ENCODE data around the gene TBC1D2B.
A peak's percentile ranks its signal among the peaks of the same experiment; 100 is the strongest.

The TBC1D2B gene

GRCh38 chr15:78067328-78068228, 9.9 kb downstream of the TBC1D2B start:
- in situ Hi-C loops (cut with HindIII; ENCODE audit: low sequenced_read_pairs): no loop called here
- TF ChIP-seq, protein P1, sequence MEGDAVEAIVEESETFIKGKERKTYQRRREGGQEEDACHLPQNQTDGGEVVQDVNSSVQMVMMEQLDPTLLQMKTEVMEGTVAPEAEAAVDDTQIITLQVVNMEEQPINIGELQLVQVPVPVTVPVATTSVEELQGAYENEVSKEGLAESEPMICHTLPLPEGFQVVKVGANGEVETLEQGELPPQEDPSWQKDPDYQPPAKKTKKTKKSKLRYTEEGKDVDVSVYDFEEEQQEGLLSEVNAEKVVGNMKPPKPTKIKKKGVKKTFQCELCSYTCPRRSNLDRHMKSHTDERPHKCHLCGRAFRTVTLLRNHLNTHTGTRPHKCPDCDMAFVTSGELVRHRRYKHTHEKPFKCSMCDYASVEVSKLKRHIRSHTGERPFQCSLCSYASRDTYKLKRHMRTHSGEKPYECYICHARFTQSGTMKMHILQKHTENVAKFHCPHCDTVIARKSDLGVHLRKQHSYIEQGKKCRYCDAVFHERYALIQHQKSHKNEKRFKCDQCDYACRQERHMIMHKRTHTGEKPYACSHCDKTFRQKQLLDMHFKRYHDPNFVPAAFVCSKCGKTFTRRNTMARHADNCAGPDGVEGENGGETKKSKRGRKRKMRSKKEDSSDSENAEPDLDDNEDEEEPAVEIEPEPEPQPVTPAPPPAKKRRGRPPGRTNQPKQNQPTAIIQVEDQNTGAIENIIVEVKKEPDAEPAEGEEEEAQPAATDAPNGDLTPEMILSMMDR (IDR thresholded peaks at IDR 0.05; ENCODE audit: low read depth, low read length, missing control alignments): no peak
- no peak overlapping the region for H3K4me3 ChIP-seq (ENCODE audit: low read depth, low read length)
- DNase-seq (ENCODE audit: low read depth): peak; percentile 59

DNA sequence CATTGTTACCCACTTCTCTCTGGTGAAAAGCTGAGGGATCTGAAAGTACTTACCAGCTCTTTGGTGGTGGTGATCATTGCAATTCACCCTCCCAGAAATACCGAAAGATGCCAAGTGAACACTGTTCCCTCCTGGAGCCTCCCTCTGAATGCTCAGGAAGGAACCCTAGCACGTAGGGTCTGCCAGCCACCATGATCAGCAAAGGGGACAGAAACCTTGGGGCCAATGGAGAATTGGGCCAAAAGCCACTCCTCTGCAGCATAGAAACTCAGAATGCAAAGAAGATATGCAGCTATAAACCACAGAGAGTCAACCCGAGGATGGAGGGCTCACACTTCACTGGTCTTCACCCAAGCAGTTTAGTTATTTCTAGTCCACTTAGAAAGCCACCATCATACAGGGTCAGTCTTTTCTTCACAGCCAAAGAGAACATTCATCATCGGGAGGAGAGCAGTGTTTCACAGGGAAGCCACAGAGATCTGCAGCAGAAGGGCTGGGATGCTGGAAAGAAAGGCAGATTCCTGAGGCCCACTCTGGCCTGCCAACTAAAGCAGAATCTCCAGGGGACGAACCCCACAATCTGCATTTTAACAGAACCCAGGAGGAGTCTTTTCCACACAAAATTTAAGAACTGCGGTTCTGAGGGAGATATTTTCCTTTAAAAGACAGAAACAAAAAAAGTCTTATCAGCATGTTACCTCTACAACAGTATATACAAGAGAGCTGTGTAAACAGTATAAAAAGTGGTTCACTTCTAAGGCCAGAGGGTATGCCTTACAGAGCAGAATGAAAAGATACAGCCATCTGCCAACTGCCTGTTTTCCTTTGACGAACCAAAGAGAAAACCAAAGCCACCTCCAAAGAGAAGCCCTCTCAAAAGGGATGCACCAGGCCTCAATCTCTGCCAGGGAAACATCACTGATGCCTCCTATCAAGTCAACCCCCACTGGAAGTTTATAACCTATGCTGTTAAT, 11.3 kb downstream of the TBC1D2B start:
- no peak overlapping the region for H3K4me3 ChIP-seq (ENCODE audit: low read depth, low read length)
- in situ Hi-C loops (cut with HindIII; ENCODE audit: low sequenced_read_pairs): no loop called here
- peak; percentile 90 for DNase-seq (ENCODE audit: low read depth)
- TF ChIP-seq, protein P1 (IDR thresholded peaks at IDR 0.05; ENCODE audit: low read depth, low read length, missing control alignments): no peak

DNA sequence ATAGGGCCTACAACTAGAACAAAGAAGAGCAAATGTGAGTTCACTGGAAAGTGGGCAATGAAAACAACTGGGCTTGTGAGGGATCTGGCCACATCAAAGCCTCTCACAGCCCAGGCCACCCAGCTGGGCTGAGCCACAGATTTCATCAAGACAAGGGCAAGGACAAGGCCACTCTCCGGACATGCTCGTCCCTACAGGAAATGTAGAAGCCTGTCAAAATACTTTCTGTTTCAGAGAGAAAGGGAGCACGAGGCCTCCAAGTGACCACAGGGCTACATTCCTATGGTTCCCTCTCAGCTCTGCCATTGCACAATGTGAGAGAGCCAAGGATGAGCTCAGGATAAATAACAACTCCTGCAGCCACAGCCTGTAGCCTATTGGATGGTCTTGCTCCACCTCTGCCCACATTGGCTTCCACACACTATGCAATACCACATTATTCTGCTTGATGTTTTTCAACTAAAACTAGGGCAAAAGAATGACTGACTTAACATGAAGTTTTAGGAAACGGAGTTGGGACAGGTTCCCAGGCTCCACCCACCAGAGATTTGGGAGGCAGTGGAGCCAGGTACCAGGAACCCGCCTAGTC, 12.1 kb downstream of the TBC1D2B start:
- TF ChIP-seq, protein P1 (IDR thresholded peaks at IDR 0.05; ENCODE audit: low read depth, low read length, missing control alignments): no peak
- in situ Hi-C loops (cut with HindIII; ENCODE audit: low sequenced_read_pairs): no loop called here
- H3K4me3 ChIP-seq (ENCODE audit: low read depth, low read length): no peak overlapping the region
- DNase-seq (ENCODE audit: low read depth): peak; percentile 98

GRCh38 chr15:78064544-78064943, 13.0 kb downstream of the TBC1D2B start:
- in situ Hi-C loops (cut with HindIII; ENCODE audit: low sequenced_read_pairs): no loop called here
- no peak for DNase-seq (ENCODE audit: low read depth)
- TF ChIP-seq, protein P1 (IDR thresholded peaks at IDR 0.05; ENCODE audit: low read depth, low read length, missing control alignments): no peak
- no peak overlapping the region for H3K4me3 ChIP-seq (ENCODE audit: low read depth, low read length)

DNA sequence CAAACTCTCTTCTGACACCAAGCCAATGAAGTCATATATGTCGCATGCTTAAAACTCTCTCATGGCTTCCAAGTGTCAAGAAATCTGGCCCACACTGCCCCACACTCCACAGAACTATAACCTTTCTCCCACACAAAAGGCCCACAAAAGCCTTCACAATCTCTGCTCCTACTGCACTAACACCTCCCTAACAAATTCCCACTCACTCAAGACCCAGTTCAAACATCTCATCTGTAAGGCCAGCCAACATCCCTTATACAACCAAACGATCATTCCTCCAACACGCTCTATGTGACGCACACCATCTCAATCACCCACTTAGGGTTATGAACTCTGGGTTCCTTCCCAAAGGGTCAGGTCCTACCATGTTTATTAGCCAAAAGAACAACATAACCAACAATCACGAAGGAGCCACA, 13.5 kb downstream of the TBC1D2B start:
- no peak overlapping the region for H3K4me3 ChIP-seq (ENCODE audit: low read depth, low read length)
- DNase-seq (ENCODE audit: low read depth): no peak
- in situ Hi-C loops (cut with HindIII; ENCODE audit: low sequenced_read_pairs): no loop called here
- TF ChIP-seq, protein P1 (IDR thresholded peaks at IDR 0.05; ENCODE audit: low read depth, low read length, missing control alignments): no peak

DNA sequence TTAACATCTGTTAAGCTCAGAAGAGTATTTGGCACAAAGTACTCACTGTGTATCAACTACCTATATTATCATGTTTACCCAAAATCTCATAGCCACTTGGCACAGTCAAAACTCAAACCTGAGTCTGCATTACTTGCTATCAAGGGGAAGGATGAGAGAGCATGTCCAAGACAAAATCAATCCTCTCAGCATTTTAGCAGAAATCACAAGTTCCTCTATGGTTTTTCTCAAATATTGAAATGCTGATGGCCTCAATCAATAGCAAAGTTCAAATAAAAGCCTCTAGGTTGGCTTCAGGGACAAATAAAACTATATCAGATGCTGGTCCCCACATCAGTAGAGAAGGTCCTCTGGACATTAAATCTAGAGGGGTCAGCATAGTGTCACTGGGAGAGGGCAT, 14.3 kb downstream of the TBC1D2B start:
- in situ Hi-C loops (cut with HindIII; ENCODE audit: low sequenced_read_pairs): no loop called here
- DNase-seq (ENCODE audit: low read depth): no peak
- no peak overlapping the region for H3K4me3 ChIP-seq (ENCODE audit: low read depth, low read length)
- TF ChIP-seq, protein P1 (IDR thresholded peaks at IDR 0.05; ENCODE audit: low read depth, low read length, missing control alignments): no peak
